WTC11 (cell line): Measurements from ENCODE around the gene CLPTM1L. TPM values are rescaled to one million over a fixed set of nuclear protein-coding genes. Genes with fewer than 3 reads are reported as not detected.
A peak's percentile ranks its signal among the peaks of the same experiment; 100 is the strongest.

Source experiments
- ATAC-seq: fragments of 200-7000 bp; cut with Tn5 transposase; 2 replicates; pipeline ENCODE4 v1.10.0; 2021; ENCODE audit warnings: mild to moderate bottlenecking, moderate library complexity
- CTCF ChIA-PET: fragments of 300-600 bp; sonication (Branson Sonifier 250); formaldehyde crosslinking; loops from one replicate; lab custom pipeline; 2021; ENCODE audit warnings: antibody characterized with exemption; lab: Charles Lee
- POLR2A ChIA-PET: fragments of 350-600 bp; sonication (Branson Sonifier 250); formaldehyde crosslinking; loops from one replicate; lab custom pipeline; 2021; ENCODE audit warnings: antibody characterized with exemption; lab: Charles Lee
- DNase-seq: peaks from one replicate; pipeline ENCODE4 v3.0.0; 2021; ENCODE audit warnings: low spot score
- H3K27ac Mint-ChIP-seq: 2 replicates; pipeline ENCODE4 v1.8.0; 2021; ENCODE audit warnings: mixed read lengths
- H3K27me3 Mint-ChIP-seq: 2 replicates; pipeline ENCODE4 v1.8.0; 2021; ENCODE audit warnings: low read depth, mild to moderate bottlenecking, moderate library complexity, mixed read lengths
- H3K36me3 Mint-ChIP-seq: 2 replicates; pipeline ENCODE4 v1.8.0; 2021; ENCODE audit warnings: mixed read lengths
- H3K4me1 Mint-ChIP-seq: 2 replicates; pipeline ENCODE4 v1.8.0; 2022; ENCODE audit warnings: mixed read lengths
- H3K4me3 Mint-ChIP-seq: 2 replicates; pipeline ENCODE4 v1.8.0; 2021; ENCODE audit warnings: mild to moderate bottlenecking, moderate library complexity, mixed read lengths
- H3K9me3 Mint-ChIP-seq: 2 replicates; pipeline ENCODE4 v1.8.0; 2021; ENCODE audit warnings: mixed read lengths
- CDX4 ChIP-seq: fragments of 250-450 bp; sonication (Bioruptor Pico); IDR thresholded peaks from 2 replicates; pipeline ENCODE4 v1.9.0; 2021; ENCODE audit warnings: moderate library complexity, mild to moderate bottlenecking, inconsistent platforms, borderline replicate concordance
- CREM ChIP-seq: sonication (generic); formaldehyde crosslinking; IDR thresholded peaks from 2 replicates; pipeline ENCODE4 v1.8.1; 2022; ENCODE audit warnings: mild to moderate bottlenecking, missing genetic modification reagents, moderate library complexity
- EMX1 ChIP-seq: fragments of 250-450 bp; sonication (Bioruptor Pico); IDR thresholded peaks from 2 replicates; pipeline ENCODE4 v1.8.0; 2021; ENCODE audit warnings: mild to moderate bottlenecking
- ETV6 ChIP-seq: sonication (generic); formaldehyde crosslinking; IDR thresholded peaks from 2 replicates; pipeline ENCODE4 v1.8.1; 2022; ENCODE audit warnings: mild to moderate bottlenecking, missing genetic modification reagents
- FOXJ3 ChIP-seq: sonication (generic); formaldehyde crosslinking; IDR thresholded peaks from 2 replicates; pipeline ENCODE4 v1.9.0; 2021; ENCODE audit warnings: missing genetic modification reagents, mild to moderate bottlenecking, borderline replicate concordance
- GTF2I ChIP-seq: fragments of 250-450 bp; sonication (Bioruptor Pico); conservative IDR thresholded peaks from 2 replicates; pipeline ENCODE4 v1.4.0; 2021; ENCODE audit warnings: mild to moderate bottlenecking
- KAT7 ChIP-seq: sonication (generic); formaldehyde crosslinking; IDR thresholded peaks from 2 replicates; pipeline ENCODE4 v1.8.1; 2023; ENCODE audit warnings: missing genetic modification reagents, mild to moderate bottlenecking, borderline replicate concordance
- MAX ChIP-seq: sonication (generic); formaldehyde crosslinking; IDR thresholded peaks from 2 replicates; pipeline ENCODE4 v1.8.0; 2022; ENCODE audit warnings: mild to moderate bottlenecking, missing genetic modification reagents
- MYBL2 ChIP-seq: sonication (generic); formaldehyde crosslinking; IDR thresholded peaks from 2 replicates; pipeline ENCODE4 v1.8.1; 2023; ENCODE audit warnings: mild to moderate bottlenecking, moderate library complexity, missing genetic modification reagents
- NFATC4 ChIP-seq: fragments of 250-450 bp; sonication (Bioruptor Pico); IDR thresholded peaks from 2 replicates; pipeline ENCODE4 v1.9.0; 2021; ENCODE audit warnings: mild to moderate bottlenecking
- NFE2L1 ChIP-seq: sonication (generic); formaldehyde crosslinking; IDR thresholded peaks from 2 replicates; pipeline ENCODE4 v1.8.1; 2023; ENCODE audit warnings: missing genetic modification reagents
- NR2C2 ChIP-seq: sonication (generic); formaldehyde crosslinking; IDR thresholded peaks from 2 replicates; pipeline ENCODE4 v1.8.0; 2022; ENCODE audit warnings: mild to moderate bottlenecking, missing genetic modification reagents
- OVOL2 ChIP-seq: fragments of 250-450 bp; sonication (Bioruptor Pico); IDR thresholded peaks from 2 replicates; pipeline ENCODE4 v1.9.0; 2021; ENCODE audit warnings: mild to moderate bottlenecking, borderline replicate concordance
- TEAD1 ChIP-seq: sonication (generic); formaldehyde crosslinking; IDR thresholded peaks from 2 replicates; pipeline ENCODE4 v1.8.0; 2022; ENCODE audit warnings: mild to moderate bottlenecking, missing genetic modification reagents
- TP53 ChIP-seq: sonication (generic); formaldehyde crosslinking; IDR thresholded peaks from 2 replicates; pipeline ENCODE4 v1.8.1; 2023; ENCODE audit warnings: mild to moderate bottlenecking, missing genetic modification reagents
- ZBTB21 ChIP-seq: sonication (generic); formaldehyde crosslinking; IDR thresholded peaks from 2 replicates; pipeline ENCODE4 v1.8.1; 2023; ENCODE audit warnings: mild to moderate bottlenecking, missing genetic modification reagents, borderline replicate concordance
- ZNF423 ChIP-seq: fragments of 250-450 bp; sonication (Bioruptor Pico); IDR thresholded peaks from 2 replicates; pipeline ENCODE4 v2.1.2; 2022; ENCODE audit warnings: mild to moderate bottlenecking, moderate library complexity
- total RNA-seq: library from RNA; stranded (reverse); gene quantifications from 3 replicates; pipeline ENCODE4 v1.2.3, GENCODE V29; 2021
- TF ChIP-seq, protein P1 (sequence below): fragments of 250-450 bp; sonication (Bioruptor Pico); IDR thresholded peaks from 2 replicates; pipeline ENCODE4 v1.9.0; 2021; ENCODE audit warnings: mild to moderate bottlenecking
- TF ChIP-seq, protein P2 (sequence below): fragments of 200-600 bp; IDR thresholded peaks from 2 replicates; pipeline ENCODE4 v1.8.0; 2022; ENCODE audit warnings: antibody characterized with exemption
- TF ChIP-seq, protein P3 (sequence below): sonication (generic); formaldehyde crosslinking; IDR thresholded peaks from 2 replicates; pipeline ENCODE4 v1.8.0; 2023; ENCODE audit warnings: mild to moderate bottlenecking, missing genetic modification reagents

CLPTM1L gene
- total RNA-seq, 1 experiment from 2014 or later, result 92.8 TPM

DNA sequence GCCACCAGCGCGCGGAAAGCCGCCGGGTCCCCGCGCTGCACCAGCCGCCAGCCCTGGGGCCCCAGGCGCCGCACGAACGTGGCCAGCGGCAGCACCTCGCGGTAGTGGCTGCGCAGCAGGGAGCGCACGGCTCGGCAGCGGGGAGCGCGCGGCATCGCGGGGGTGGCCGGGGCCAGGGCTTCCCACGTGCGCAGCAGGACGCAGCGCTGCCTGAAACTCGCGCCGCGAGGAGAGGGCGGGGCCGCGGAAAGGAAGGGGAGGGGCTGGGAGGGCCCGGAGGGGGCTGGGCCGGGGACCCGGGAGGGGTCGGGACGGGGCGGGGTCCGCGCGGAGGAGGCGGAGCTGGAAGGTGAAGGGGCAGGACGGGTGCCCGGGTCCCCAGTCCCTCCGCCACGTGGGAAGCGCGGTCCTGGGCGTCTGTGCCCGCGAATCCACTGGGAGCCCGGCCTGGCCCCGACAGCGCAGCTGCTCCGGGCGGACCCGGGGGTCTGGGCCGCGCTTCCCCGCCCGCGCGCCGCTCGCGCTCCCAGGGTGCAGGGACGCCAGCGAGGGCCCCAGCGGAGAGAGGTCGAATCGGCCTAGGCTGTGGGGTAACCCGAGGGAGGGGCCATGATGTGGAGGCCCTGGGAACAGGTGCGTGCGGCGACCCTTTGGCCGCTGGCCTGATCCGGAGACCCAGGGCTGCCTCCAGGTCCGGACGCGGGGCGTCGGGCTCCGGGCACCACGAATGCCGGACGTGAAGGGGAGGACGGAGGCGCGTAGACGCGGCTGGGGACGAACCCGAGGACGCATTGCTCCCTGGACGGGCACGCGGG, 49.9 kb downstream of the CLPTM1L start, which contains the start of gene TERT (continued):
- no peak for TF ChIP-seq KAT7 (CRISPR knock-in tag)
- TF ChIP-seq, protein P1, sequence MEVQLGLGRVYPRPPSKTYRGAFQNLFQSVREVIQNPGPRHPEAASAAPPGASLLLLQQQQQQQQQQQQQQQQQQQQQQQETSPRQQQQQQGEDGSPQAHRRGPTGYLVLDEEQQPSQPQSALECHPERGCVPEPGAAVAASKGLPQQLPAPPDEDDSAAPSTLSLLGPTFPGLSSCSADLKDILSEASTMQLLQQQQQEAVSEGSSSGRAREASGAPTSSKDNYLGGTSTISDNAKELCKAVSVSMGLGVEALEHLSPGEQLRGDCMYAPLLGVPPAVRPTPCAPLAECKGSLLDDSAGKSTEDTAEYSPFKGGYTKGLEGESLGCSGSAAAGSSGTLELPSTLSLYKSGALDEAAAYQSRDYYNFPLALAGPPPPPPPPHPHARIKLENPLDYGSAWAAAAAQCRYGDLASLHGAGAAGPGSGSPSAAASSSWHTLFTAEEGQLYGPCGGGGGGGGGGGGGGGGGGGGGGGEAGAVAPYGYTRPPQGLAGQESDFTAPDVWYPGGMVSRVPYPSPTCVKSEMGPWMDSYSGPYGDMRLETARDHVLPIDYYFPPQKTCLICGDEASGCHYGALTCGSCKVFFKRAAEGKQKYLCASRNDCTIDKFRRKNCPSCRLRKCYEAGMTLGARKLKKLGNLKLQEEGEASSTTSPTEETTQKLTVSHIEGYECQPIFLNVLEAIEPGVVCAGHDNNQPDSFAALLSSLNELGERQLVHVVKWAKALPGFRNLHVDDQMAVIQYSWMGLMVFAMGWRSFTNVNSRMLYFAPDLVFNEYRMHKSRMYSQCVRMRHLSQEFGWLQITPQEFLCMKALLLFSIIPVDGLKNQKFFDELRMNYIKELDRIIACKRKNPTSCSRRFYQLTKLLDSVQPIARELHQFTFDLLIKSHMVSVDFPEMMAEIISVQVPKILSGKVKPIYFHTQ (CRISPR knock-in tag), result no peak
- no peak for TF ChIP-seq FOXJ3 (CRISPR knock-in tag)
- TF ChIP-seq NR2C2, result no peak
- peak; percentile 63; the same call in 1 of the 2 replicates for TF ChIP-seq TP53 (CRISPR knock-in tag)
- TF ChIP-seq CDX4 (CRISPR knock-in tag), result no peak
- TF ChIP-seq, protein P2, sequence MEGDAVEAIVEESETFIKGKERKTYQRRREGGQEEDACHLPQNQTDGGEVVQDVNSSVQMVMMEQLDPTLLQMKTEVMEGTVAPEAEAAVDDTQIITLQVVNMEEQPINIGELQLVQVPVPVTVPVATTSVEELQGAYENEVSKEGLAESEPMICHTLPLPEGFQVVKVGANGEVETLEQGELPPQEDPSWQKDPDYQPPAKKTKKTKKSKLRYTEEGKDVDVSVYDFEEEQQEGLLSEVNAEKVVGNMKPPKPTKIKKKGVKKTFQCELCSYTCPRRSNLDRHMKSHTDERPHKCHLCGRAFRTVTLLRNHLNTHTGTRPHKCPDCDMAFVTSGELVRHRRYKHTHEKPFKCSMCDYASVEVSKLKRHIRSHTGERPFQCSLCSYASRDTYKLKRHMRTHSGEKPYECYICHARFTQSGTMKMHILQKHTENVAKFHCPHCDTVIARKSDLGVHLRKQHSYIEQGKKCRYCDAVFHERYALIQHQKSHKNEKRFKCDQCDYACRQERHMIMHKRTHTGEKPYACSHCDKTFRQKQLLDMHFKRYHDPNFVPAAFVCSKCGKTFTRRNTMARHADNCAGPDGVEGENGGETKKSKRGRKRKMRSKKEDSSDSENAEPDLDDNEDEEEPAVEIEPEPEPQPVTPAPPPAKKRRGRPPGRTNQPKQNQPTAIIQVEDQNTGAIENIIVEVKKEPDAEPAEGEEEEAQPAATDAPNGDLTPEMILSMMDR, result no peak
- TF ChIP-seq CREM, result peak; percentile 26; the same call in 1 of the 2 replicates
- TF ChIP-seq ZBTB21, result peak; percentile 47; the same call in 1 of the 2 replicates
- TF ChIP-seq TEAD1 (CRISPR knock-in tag), result peak; percentile 8; the same call in 1 of the 2 replicates
- TF ChIP-seq, protein P3, sequence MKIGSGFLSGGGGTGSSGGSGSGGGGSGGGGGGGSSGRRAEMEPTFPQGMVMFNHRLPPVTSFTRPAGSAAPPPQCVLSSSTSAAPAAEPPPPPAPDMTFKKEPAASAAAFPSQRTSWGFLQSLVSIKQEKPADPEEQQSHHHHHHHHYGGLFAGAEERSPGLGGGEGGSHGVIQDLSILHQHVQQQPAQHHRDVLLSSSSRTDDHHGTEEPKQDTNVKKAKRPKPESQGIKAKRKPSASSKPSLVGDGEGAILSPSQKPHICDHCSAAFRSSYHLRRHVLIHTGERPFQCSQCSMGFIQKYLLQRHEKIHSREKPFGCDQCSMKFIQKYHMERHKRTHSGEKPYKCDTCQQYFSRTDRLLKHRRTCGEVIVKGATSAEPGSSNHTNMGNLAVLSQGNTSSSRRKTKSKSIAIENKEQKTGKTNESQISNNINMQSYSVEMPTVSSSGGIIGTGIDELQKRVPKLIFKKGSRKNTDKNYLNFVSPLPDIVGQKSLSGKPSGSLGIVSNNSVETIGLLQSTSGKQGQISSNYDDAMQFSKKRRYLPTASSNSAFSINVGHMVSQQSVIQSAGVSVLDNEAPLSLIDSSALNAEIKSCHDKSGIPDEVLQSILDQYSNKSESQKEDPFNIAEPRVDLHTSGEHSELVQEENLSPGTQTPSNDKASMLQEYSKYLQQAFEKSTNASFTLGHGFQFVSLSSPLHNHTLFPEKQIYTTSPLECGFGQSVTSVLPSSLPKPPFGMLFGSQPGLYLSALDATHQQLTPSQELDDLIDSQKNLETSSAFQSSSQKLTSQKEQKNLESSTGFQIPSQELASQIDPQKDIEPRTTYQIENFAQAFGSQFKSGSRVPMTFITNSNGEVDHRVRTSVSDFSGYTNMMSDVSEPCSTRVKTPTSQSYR (CRISPR knock-in tag), result no peak
- TF ChIP-seq MAX (CRISPR knock-in tag), result peak; percentile 72; the same call in 1 of the 2 replicates
- no peak for TF ChIP-seq EMX1
- no peak for TF ChIP-seq GTF2I
- TF ChIP-seq OVOL2 (CRISPR knock-in tag), result no peak

GRCh38 chr5:1294206-1294834, 50.6 kb downstream of the CLPTM1L start:
- H3K9me3 Mint-ChIP-seq, result no peaks in the 10 kb centered on the region
- peaks cover 13% of the 10 kb centered on the region for H3K4me1 Mint-ChIP-seq
- DNase-seq, result peak; percentile 48
- ChIA-PET POLR2A (interaction anchor here (1.5 kb wide), 1 partner anchor 44 kb away, joined by 3 read pairs; no protein-coding TSS in a partner anchor), CTCF (interaction anchor here (1.0 to 2.2 kb wide), 7 partner anchors 12 to 351 kb away, joined by 3 to 9 read pairs (median 3); no protein-coding TSS in a partner anchor)
- H3K27me3 Mint-ChIP-seq, result peaks cover 10% of the 10 kb centered on the region
- peak overlapping the region; percentile 42 for H3K4me3 Mint-ChIP-seq
- peak; percentile 38 for ATAC-seq
- no peak overlapping the region for H3K27ac Mint-ChIP-seq
- H3K36me3 Mint-ChIP-seq, result no peaks in the 10 kb centered on the region; the same call in 1 of the 2 replicates
- TF ChIP-seq MYBL2 (no peak), ZNF423 (CRISPR knock-in tag) (0 out of 2 replicates have a peak, but pooled peaks have one; percentile 52), NFE2L1 (CRISPR knock-in tag) (peak; percentile 27; the same call in 1 of the 2 replicates), KAT7 (CRISPR knock-in tag) (peak; percentile 88; the same call in 1 of the 2 replicates), MAX (CRISPR knock-in tag) (peak; percentile 86), GTF2I (no peak), NFATC4 (CRISPR knock-in tag) (no peak), ETV6 (CRISPR knock-in tag) (no peak)
- TF ChIP-seq, protein P3 (CRISPR knock-in tag), result 0 out of 2 replicates have a peak, but pooled peaks have one; percentile 35
